Fibroblast of the conjunctiva (primary cell): ENCODE data around the gene CENPM.

Source experiments
- DNase-seq: peaks from one replicate; pipeline ENCODE4 v3.0.0-alpha.2; 2010; ENCODE audit warnings: low read depth

Gene CENPM

GRCh38 chr22:41913842-41914534 lies 33.0 kb downstream of the CENPM start:
- DNase-seq, result no peak

- DNase-seq, result no peak
Observed at GRCh38 chr22:41913040-41913719, 33.8 kb downstream of the CENPM start.

GRCh38 chr22:41912338-41913039 lies 34.5 kb downstream of the CENPM start:
- no peak for DNase-seq

- DNase-seq, result no peak
Observed at GRCh38 chr22:41911001-41911611, 35.8 kb downstream of the CENPM start.

- DNase-seq, result no peak
Observed at GRCh38 chr22:41910050-41911000, 36.6 kb downstream of the CENPM start.

GRCh38 chr22:41909310-41910049 lies 37.5 kb downstream of the CENPM start:
- DNase-seq, result no peak

- no peak for DNase-seq
Observed at GRCh38 chr22:41908411-41909309, 38.3 kb downstream of the CENPM start.

GRCh38 chr22:41907436-41908401 lies 39.2 kb downstream of the CENPM start:
- DNase-seq, result no peak

- DNase-seq, result no peak
Observed at GRCh38 chr22:41906822-41907221, 40.1 kb downstream of the CENPM start.

- no peak for DNase-seq
Observed at GRCh38 chr22:41905411-41906202, 41.3 kb downstream of the CENPM start.

GRCh38 chr22:41904450-41905410 lies 42.2 kb downstream of the CENPM start:
- DNase-seq, result no peak

GRCh38 chr22:41902932-41903421 lies 44.0 kb downstream of the CENPM start:
- DNase-seq, result no peak

GRCh38 chr22:41902016-41902415 lies 44.9 kb downstream of the CENPM start:
- DNase-seq, result no peak

GRCh38 chr22:41900652-41901312 lies 46.2 kb downstream of the CENPM start:
- DNase-seq, result no peak

GRCh38 chr22:41899992-41900651 lies 46.8 kb downstream of the CENPM start:
- no peak for DNase-seq
